ENCODE data around the gene AJAP1.

The AJAP1 gene

GRCh38 chr1:4769516-4770280, 115.3 kb downstream of the AJAP1 start:
- DNase-seq (ENCODE audit: low read depth in 2 of 2) = no peak

GRCh38 chr1:4770713-4771112, 116.3 kb downstream of the AJAP1 start:
- no peak for DNase-seq (ENCODE audit: low read depth in 2 of 2)

GRCh38 chr1:4771267-4771666, 116.9 kb downstream of the AJAP1 start:
- DNase-seq (ENCODE audit: low read depth in 2 of 2) = no peak

- no peak for DNase-seq (ENCODE audit: low read depth in 2 of 2)
Measured at GRCh38 chr1:4771721-4772120, 117.3 kb downstream of the AJAP1 start.

GRCh38 chr1:4772294-4773010, 118.0 kb downstream of the AJAP1 start:
- DNase-seq (ENCODE audit: low read depth in 2 of 2) = no peak

- no peak for DNase-seq (ENCODE audit: low read depth in 2 of 2)
Measured at GRCh38 chr1:4773226-4773625, 118.8 kb downstream of the AJAP1 start.

GRCh38 chr1:4775506-4775905, 121.1 kb downstream of the AJAP1 start:
- no peak for DNase-seq (ENCODE audit: low read depth in 2 of 2)

- DNase-seq (ENCODE audit: low read depth in 2 of 2) = no peak
Measured at GRCh38 chr1:4778056-4778455, 123.6 kb downstream of the AJAP1 start.

GRCh38 chr1:4781646-4782045, 127.2 kb downstream of the AJAP1 start:
- DNase-seq (ENCODE audit: low read depth in 2 of 2) = no peak

- no peak for DNase-seq (ENCODE audit: low read depth in 2 of 2)
Measured at GRCh38 chr1:4784761-4785160, 130.4 kb downstream of the AJAP1 start.

GRCh38 chr1:4786055-4786454, 131.6 kb downstream of the AJAP1 start:
- no peak for DNase-seq (ENCODE audit: low read depth in 2 of 2)

- DNase-seq (ENCODE audit: low read depth in 2 of 2) = no peak
Measured at GRCh38 chr1:4787551-4787950, 133.1 kb downstream of the AJAP1 start.

GRCh38 chr1:4792565-4792964, 138.2 kb downstream of the AJAP1 start:
- DNase-seq (ENCODE audit: low read depth in 2 of 2) = no peak

GRCh38 chr1:4794020-4794780, 139.8 kb downstream of the AJAP1 start:
- DNase-seq (ENCODE audit: low read depth in 2 of 2) = no peak

GRCh38 chr1:4796161-4797015, 142.0 kb downstream of the AJAP1 start:
- no peak for DNase-seq (ENCODE audit: low read depth in 2 of 2)

GRCh38 chr1:4797016-4797410, 142.6 kb downstream of the AJAP1 start:
- no peak for DNase-seq (ENCODE audit: low read depth in 2 of 2)

- no peak for DNase-seq (ENCODE audit: low read depth in 2 of 2)
Measured at GRCh38 chr1:4797429-4797828, 143.0 kb downstream of the AJAP1 start.

GRCh38 chr1:4801192-4801924, 146.9 kb downstream of the AJAP1 start:
- DNase-seq (ENCODE audit: low read depth in 2 of 2) = no peak

- no peak for DNase-seq (ENCODE audit: low read depth in 2 of 2)
Measured at GRCh38 chr1:4802024-4802423, 147.6 kb downstream of the AJAP1 start.

- no peak for DNase-seq (ENCODE audit: low read depth in 2 of 2)
Measured at GRCh38 chr1:4803335-4803734, 148.9 kb downstream of the AJAP1 start.

- no peak for DNase-seq (ENCODE audit: low read depth in 2 of 2)
Measured at GRCh38 chr1:4805987-4806386, 151.6 kb downstream of the AJAP1 start.
